Measurements from ENCODE around the gene PMEL. TPM values are rescaled to one million over a fixed set of nuclear protein-coding genes. Genes with fewer than 3 reads are reported as not detected.
"Not testable (repeated sequence)": the region's sequence is repeated elsewhere in the genome, so short reads cannot be mapped to it uniquely, and the experiment has no call there.

The PMEL gene
- total RNA-seq, 2 donors from 2014 or later, result 17.2 to 20.8 TPM

DNA sequence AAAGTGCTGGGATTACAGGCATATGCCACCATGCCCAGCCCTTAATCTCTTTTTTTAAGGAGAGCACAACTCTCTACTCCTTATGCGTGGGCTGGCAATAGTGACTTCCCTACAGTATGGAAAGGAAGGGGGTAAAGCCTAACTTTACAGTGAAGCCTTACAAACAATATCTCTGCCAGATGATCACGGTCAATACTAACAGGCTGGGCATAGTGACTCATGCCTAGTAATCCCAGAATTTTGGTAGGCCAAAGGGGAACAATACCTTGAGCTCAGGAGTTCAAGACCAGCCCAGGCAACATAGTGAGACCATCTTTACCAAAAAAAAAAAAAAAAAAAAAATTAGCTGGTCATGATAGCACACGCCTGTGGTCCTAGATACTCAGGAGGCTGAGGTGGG lies 43.7 kb downstream of the PMEL start:
- no peaks in the 10 kb centered on the region for H3K9me3 Mint-ChIP-seq
- Histone ChIP-seq H3K36me3 (ENCODE audit: control insufficient read depth, insufficient read depth, low read length) (peaks cover 61% of the 10 kb centered on the region), H3K9me3 (ENCODE audit: control insufficient read depth, low read length) (no peaks in the 10 kb centered on the region), H3K9ac (ENCODE audit: extremely low read depth, low read length, poor library complexity, severe bottlenecking) (no peak overlapping the region), H3K27ac (ENCODE audit: low read depth, low read length) (no peak overlapping the region), H3K4me3 (ENCODE audit: low read length) (no peak overlapping the region), H3K27me3 (ENCODE audit: control insufficient read depth, insufficient read depth, low read length, poor library complexity, severe bottlenecking) (no peaks in the 10 kb centered on the region), H3K4me1 (ENCODE audit: control insufficient read depth, insufficient read depth, low read length) (peaks cover 4% of the 10 kb centered on the region)
- WGBS, 2 experiments (ENCODE audit: insufficient coverage in 1 of 2, insufficient read length in 1 of 2), result 97 to 100% methylated on average over 2 to 3 of the region's 3 CpGs
- H3K27me3 Mint-ChIP-seq (ENCODE audit: insufficient read depth), result no peaks in the 10 kb centered on the region
- H3K27ac Mint-ChIP-seq, result no peak overlapping the region
- no peak overlapping the region for H3K4me3 Mint-ChIP-seq
- DNase-seq, result no peak
- TF ChIP-seq, protein P1, sequence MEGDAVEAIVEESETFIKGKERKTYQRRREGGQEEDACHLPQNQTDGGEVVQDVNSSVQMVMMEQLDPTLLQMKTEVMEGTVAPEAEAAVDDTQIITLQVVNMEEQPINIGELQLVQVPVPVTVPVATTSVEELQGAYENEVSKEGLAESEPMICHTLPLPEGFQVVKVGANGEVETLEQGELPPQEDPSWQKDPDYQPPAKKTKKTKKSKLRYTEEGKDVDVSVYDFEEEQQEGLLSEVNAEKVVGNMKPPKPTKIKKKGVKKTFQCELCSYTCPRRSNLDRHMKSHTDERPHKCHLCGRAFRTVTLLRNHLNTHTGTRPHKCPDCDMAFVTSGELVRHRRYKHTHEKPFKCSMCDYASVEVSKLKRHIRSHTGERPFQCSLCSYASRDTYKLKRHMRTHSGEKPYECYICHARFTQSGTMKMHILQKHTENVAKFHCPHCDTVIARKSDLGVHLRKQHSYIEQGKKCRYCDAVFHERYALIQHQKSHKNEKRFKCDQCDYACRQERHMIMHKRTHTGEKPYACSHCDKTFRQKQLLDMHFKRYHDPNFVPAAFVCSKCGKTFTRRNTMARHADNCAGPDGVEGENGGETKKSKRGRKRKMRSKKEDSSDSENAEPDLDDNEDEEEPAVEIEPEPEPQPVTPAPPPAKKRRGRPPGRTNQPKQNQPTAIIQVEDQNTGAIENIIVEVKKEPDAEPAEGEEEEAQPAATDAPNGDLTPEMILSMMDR (conservative IDR thresholded peaks at IDR 0.05), result no peak
- H3K4me1 Mint-ChIP-seq, result peaks cover 15% of the 10 kb centered on the region
- H3K36me3 Mint-ChIP-seq (ENCODE audit: low read depth), result peaks cover 48% of the 10 kb centered on the region

DNA sequence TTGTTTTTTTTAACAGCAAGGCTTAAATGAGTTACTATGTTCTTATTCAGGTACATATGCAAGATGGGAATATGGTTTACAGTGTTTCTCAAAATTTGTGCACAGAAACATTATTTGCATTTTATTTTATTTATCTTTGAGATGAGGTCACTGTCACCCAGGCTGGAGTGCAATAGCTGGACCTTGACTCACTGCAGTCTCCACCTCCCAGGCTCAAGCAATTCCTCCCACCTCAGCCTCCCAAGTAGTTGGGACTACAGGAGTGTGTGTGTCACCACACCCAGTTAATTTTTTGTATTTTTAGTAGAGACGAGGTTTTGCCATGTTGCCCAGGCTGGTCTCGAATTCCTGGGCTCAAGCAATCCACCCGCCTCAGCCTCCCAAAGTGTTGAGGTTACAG lies 46.8 kb downstream of the PMEL start:
- 80 to 97% methylated on average over 1 to 3 of the region's 3 CpGs for WGBS, 2 experiments (ENCODE audit: insufficient coverage in 1 of 2, insufficient read length in 1 of 2)
- H3K9me3 ChIP-seq (ENCODE audit: control insufficient read depth, low read length); H3K9me3 Mint-ChIP-seq; H3K27me3 Mint-ChIP-seq (ENCODE audit: insufficient read depth); H3K4me3 ChIP-seq (ENCODE audit: low read length); DNase-seq; H3K9ac ChIP-seq (ENCODE audit: extremely low read depth, low read length, poor library complexity, severe bottlenecking); H3K4me1 ChIP-seq (ENCODE audit: control insufficient read depth, insufficient read depth, low read length); H3K4me3 Mint-ChIP-seq; H3K27ac Mint-ChIP-seq; H3K27me3 ChIP-seq (ENCODE audit: control insufficient read depth, insufficient read depth, low read length, poor library complexity, severe bottlenecking); H3K27ac ChIP-seq (ENCODE audit: low read depth, low read length); H3K4me1 Mint-ChIP-seq: not testable (repeated sequence)
- H3K36me3 Mint-ChIP-seq (ENCODE audit: low read depth), result peaks cover 57% of the 10 kb centered on the region
- peaks cover 67% of the 10 kb centered on the region for H3K36me3 ChIP-seq (ENCODE audit: control insufficient read depth, insufficient read depth, low read length)

DNA sequence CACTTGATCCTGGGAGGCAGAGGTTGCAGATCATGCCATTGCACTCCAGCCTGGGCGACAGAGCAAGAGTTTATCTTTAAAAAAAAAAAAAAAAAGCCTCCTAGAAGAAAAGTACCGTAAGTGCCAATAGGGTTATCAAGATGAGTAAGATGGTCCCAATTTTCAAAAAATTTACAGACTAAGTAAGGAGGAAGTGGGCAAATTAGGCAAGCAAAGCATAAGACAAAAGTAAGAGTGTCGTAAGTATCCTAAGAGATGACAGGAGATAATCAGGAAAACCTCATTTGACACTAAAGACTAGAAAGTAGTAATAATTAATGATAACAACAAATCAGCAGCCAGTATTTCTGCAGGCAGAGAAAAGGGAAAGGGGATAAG lies 50.4 kb downstream of the PMEL start:
- H3K4me3 ChIP-seq (ENCODE audit: low read length), result no peak overlapping the region
- no peaks in the 10 kb centered on the region for H3K9me3 ChIP-seq (ENCODE audit: control insufficient read depth, low read length)
- Mint-ChIP-seq H3K27ac (no peak overlapping the region), H3K36me3 (ENCODE audit: low read depth) (peaks cover 63% of the 10 kb centered on the region), H3K4me1 (peaks cover 20% of the 10 kb centered on the region), H3K9me3 (no peaks in the 10 kb centered on the region), H3K27me3 (ENCODE audit: insufficient read depth) (no peaks in the 10 kb centered on the region), H3K4me3 (no peak overlapping the region)
- no peak for DNase-seq
- H3K36me3 ChIP-seq (ENCODE audit: control insufficient read depth, insufficient read depth, low read length), result peaks cover 61% of the 10 kb centered on the region
- no peaks in the 10 kb centered on the region for H3K27me3 ChIP-seq (ENCODE audit: control insufficient read depth, insufficient read depth, low read length, poor library complexity, severe bottlenecking)
- 96 to 100% methylated on average over 2 to 3 of the region's 3 CpGs for WGBS, 2 experiments (ENCODE audit: insufficient coverage in 1 of 2, insufficient read length in 1 of 2)
- no peak overlapping the region for H3K27ac ChIP-seq (ENCODE audit: low read depth, low read length)
- H3K4me1 ChIP-seq (ENCODE audit: control insufficient read depth, insufficient read depth, low read length), result peaks cover 5% of the 10 kb centered on the region
- TF ChIP-seq, protein P1 (conservative IDR thresholded peaks at IDR 0.05), result no peak
- H3K9ac ChIP-seq (ENCODE audit: extremely low read depth, low read length, poor library complexity, severe bottlenecking), result no peak overlapping the region

DNA sequence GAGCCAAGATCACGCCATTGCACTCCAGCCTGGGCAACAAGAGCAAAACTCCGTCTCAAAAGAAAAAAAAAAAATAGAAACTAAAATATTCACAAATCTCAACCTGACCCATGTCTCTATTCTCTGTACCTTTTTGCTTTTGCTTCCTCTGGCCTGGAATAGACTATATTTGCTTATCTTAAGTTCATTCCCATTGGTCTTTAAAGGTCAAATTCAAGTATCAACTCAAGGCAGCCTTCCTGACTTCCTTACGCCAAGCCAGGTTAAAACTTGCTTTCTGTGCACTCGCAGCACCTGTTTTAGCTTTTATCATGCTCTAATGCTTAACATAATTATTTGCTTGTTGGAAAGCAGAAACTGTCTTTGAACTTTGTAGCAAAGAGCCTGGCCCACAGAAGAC lies 52.9 kb downstream of the PMEL start:
- no peaks in the 10 kb centered on the region for H3K9me3 Mint-ChIP-seq
- H3K9ac ChIP-seq (ENCODE audit: extremely low read depth, low read length, poor library complexity, severe bottlenecking), result no peak overlapping the region
- peaks cover 33% of the 10 kb centered on the region for H3K4me1 Mint-ChIP-seq
- peaks cover 5% of the 10 kb centered on the region for H3K4me1 ChIP-seq (ENCODE audit: control insufficient read depth, insufficient read depth, low read length)
- peaks cover 44% of the 10 kb centered on the region for H3K36me3 ChIP-seq (ENCODE audit: control insufficient read depth, insufficient read depth, low read length)
- no peaks in the 10 kb centered on the region for H3K27me3 ChIP-seq (ENCODE audit: control insufficient read depth, insufficient read depth, low read length, poor library complexity, severe bottlenecking)
- H3K9me3 ChIP-seq (ENCODE audit: control insufficient read depth, low read length), result no peaks in the 10 kb centered on the region
- no peaks in the 10 kb centered on the region for H3K27me3 Mint-ChIP-seq (ENCODE audit: insufficient read depth)
- TF ChIP-seq, protein P1 (conservative IDR thresholded peaks at IDR 0.05), result no peak
- no peak overlapping the region for H3K27ac ChIP-seq (ENCODE audit: low read depth, low read length)
- H3K4me3 Mint-ChIP-seq, result no peak overlapping the region
- no peak overlapping the region for H3K27ac Mint-ChIP-seq
- H3K4me3 ChIP-seq (ENCODE audit: low read length), result no peak overlapping the region
- 97 to 100% methylated on average over 2 to 4 of the region's 4 CpGs for WGBS, 2 experiments (ENCODE audit: insufficient coverage in 1 of 2, insufficient read length in 1 of 2)
- peaks cover 59% of the 10 kb centered on the region for H3K36me3 Mint-ChIP-seq (ENCODE audit: low read depth)
- no peak for DNase-seq

All from endodermal cell (in vitro differentiated cells).